ENCODE results near the gene RTCA.
"Not testable (repeated sequence)": the region's sequence is repeated elsewhere in the genome, so short reads cannot be mapped to it uniquely, and the experiment has no call there.

Gene RTCA

DNA sequence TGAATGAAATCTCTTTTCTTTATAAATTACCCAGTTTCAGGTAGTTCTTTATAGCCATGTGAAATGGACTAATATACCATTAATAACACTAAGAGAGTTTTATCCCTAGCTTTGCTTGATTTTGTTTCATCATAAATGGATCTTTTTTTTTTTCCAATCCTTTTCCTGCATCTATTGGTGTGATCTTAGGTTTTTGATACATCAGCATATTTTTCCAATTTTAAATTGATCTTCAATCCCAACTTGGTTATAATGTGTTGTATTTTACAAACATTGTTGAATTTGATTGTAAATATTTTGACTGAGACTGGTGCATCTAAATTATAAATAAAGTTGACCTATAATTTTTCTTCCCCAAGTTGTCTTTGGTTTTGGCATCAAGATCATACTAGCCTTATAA lies 4.3 kb upstream of the RTCA start:
- DNase-seq (ENCODE audit: low read depth), result no peak

DNA sequence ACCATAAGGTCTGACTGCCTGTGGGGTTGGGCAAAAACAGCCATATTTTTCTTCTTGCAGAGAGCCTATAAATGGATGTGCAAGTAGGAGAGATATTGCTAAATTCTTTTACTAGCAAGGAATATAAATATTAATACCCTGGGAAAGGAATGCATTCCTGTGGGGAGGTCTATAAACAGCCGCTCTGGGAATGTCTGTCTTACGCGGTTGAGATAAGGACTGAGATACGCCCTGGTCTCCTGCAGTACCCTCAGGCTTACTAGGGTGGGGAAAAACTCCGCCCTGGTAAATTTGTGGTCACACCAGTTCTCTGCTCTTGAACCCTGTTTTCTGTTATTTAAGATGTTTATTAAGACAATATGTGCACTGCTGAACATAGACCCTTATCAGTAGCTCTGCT lies 1.9 kb upstream of the RTCA start:
- DNase-seq (ENCODE audit: low read depth), result not testable (repeated sequence)

DNA sequence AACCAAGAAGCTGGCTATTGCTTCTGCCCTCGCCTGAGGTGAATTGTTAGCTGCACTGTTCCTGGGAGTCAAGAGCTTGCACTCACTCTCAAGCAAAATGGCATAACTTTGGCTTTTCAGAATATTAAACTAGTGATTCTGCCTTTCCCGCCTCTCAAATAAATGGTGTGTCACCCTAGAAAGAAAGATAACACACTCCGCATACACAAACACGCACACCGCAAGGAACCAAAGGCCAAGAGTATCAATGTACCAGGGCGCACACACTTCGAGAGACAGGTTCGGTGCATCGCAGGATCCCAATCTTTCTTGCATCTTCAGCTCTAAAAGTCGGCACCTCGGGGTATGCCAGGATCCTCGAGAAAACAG lies 470 bp upstream of the RTCA start:
- DNase-seq (ENCODE audit: low read depth), result no peak

DNA sequence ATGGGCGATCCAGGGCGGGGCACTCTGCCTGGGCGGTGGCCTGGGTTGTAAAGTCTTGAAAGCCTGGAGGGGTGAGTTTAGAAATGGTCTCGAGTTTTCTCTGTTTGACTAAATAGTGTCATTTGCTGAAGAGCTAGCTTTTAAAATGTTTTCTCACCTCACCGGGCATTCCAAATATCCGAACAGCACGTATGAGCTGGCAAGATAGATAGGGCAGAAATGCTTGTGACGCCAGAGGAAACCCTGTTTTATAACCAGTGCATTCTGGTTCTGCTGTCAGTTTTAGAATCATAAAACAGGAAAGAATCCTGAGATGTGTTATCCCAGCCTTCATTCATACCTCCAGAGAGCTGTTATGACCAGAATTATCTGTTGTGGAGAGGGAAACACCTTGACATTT lies 725 bp downstream of the RTCA start:
- no peak for DNase-seq (ENCODE audit: low read depth)

DNA sequence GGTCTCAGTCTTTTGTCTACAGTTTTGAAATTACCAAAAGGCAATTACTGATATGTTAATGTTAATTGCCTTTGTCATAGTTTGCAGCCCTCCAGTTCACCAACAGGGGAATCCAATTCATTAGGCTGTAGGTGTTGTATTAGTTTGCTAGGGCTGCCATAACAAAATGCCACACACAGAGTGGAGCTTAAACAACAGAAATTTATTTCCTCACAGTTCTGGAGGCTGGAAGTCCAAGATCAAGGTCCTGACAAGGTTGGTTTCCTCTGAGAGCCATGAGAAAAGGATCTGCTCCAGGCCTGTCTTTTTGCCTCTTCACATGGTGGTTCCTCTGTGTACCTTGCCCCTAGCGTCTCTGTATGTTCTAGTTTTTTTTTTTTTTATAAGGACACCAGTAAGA lies 1.3 kb downstream of the RTCA start:
- no peak for DNase-seq (ENCODE audit: low read depth)

DNA sequence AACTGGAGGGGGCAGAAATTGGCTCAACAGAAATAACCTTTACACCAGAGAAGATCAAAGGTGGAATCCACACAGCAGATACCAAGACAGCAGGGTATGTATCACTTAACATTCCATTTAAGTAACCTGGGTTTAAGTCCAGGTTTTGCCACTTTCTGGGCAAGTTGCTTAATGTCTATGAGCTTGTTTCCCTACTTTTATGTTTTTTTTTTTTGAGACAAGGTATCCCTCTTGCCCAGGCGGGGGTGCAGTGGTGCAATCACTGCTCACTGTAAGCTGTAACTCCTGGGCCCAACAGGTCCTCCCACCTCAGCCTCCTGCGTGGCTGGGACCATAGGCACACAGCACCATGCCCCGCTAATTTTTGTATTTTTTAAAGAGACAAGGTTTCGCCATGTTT lies 2.2 kb downstream of the RTCA start:
- DNase-seq (ENCODE audit: low read depth), result no peak

DNA sequence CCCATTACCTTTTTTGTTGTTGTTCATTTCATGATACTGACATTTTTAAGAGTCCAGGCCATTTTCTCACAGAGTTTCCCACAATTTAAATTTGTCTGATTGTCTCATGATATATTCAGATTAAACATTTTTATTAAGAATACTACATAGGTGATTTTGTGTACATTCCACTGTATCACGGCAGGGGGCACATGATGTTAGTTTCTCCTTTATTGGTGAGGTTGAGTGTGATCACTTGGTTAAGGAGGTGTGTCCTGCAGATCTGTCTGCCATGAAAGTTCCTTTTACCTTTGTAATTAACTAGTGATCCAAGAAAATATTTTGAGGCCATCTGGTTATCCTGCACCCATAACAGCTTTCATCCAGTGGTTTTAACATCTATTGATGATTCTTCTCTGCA lies 11.8 kb downstream of the RTCA start:
- no peak for DNase-seq (ENCODE audit: low read depth)

DNA sequence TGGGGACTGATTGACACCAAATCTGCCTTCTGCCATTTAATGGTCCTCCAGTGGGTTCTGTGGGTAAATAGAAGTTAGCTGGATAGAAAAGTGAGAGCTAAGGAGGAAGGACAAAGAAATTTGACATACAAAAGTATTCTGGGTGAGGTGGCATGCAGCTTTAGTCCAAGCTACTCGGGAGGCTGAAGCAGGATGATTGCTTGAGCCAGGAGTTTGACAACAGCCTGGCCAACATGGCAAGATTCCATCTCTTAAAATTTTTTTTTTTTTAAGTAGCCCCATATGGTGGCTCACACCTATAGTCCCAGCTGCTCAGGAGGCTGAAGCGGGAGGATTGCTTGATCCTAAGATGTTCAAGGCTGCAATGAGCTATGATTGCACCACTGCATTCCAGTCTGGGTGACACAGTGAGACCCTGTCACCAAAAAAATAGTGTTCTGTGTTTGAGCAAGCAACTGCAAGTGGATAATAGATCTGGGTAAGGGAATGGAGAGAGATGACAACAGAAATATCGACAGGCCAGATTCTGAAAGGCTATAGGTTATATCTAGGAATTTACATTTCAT lies 13.4 kb downstream of the RTCA start:
- DNase-seq (ENCODE audit: low read depth), result no peak

DNA sequence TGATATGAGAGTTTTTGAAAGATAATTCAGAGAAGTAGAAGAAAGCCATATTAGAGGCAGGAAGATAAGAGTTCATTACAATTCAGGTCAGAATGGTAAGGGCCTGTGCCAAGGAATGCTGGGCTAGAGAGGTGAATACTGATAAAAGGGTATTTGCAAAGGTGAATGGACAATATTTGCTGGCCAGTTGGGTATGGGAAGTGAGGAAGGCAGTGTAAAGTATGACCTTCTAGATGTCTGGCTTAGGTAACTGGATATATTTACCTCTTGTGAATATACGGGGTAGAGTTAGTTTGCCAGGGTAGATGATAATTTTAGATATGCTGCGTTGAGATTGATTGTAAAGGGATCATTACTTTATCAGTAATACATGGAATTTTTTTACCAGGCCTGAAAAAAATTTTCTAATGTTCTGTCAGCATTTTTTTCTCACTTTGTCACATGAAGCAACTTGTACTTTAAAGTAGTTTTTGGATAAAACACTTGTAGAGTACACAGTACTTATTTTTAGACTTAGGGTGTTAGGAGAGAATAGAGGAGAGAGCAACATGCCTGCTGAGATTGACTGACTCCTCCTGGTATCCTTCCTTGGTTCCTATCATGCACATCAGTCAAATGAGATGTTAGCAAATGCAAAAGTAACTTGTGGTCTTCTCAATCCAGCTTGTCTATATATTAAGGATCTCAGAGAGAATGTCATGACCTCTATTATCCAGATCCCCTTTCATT lies 14.1 kb downstream of the RTCA start:
- no peak for DNase-seq (ENCODE audit: low read depth)

DNA sequence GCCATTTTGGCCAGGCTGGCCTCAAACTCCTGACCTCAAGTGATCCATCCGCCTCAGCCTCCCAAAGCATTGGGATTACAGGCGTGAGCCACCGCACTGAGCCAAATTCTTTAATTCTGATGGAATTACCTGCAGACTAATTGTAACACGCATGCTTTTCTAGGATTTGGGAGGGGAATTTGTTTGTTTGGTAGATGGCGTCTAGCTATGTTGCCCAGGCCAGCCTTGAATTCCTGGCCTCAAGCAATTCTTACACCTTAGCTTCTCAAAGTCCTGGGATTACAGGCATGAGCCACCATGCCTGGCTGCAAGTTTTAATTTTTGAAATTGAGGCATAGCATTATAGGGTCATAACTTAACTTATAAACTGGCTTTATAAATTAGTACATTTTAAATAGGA lies 18.6 kb downstream of the RTCA start:
- no peak for DNase-seq (ENCODE audit: low read depth)

DNA sequence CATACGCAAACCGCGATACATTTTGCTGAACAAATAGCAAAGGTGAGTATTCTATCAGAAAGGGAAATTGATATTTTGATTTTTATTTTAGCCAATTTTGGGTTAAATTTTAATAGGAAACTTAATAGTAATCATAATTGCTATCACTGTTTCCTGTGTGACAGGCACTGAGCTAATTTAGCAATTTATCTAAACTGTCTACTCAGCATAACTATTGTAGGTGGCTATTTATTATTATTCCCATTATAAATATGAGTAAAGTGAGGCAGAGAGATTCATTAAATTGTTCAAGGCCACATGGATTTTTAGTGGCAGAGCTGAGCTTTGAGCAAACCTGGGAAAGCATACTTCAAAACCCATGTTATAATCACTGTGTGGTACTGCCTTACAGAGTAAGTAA lies 21.1 kb downstream of the RTCA start:
- no peak for DNase-seq (ENCODE audit: low read depth)

DNA sequence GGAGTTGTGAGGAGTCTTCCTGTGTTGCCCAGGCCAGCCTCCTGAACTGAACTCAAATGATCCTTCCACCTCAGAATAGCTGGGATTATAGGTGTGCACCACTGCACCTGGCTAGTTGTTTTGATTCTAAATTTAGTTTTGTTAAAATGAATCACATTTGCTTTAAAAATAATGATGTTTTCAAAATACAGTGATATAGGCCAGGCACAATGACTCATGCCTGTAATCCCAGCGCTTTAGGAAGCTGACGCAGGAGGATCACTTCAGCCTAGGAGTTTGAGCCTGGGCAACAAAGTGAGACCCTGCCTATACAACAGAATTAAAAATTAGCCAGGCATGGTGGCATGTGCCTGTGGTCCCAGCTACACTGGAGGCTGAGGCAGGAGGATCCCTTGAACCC lies 24.3 kb downstream of the RTCA start:
- no peak for DNase-seq (ENCODE audit: low read depth)

DNA sequence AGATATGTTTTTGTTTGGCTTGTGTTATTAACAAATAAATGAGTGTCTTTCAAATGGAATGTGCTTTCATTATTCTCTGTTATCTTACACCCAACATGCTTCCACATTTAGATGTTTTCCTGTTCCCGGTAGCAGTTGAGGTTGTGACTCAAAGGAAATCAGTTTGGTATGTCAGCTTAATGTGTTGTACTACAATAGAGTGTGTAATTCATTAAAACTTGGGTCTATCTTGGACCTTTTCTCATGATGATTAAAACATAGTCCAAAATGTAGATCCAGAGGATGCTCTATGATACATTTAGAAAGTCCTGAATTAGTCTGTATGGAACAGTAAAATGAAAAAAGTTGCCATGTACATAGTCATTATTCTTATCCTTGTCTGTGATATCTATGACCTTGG lies 26.7 kb downstream of the RTCA start:
- no peak for DNase-seq (ENCODE audit: low read depth)

DNA sequence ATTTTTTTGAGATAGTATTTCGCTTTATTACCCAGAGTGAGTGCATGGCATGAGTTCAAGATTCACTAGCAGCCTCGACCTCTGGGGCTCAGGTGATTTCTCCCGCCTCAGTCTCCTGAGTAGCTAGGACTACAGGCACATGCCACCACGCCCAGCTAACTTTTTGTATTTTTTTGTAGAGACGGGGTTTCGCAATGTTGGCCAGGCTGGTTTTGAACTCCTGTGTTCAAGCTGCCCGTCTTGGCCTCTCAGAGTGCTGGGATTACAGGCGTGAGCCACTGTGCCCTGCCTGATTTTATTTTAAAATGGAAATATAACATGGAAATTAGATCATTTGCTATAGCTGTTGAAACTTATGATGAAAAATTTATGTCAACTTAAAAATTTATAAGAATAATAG lies 30.1 kb downstream of the RTCA start:
- DNase-seq (ENCODE audit: low read depth), result no peak

DNA sequence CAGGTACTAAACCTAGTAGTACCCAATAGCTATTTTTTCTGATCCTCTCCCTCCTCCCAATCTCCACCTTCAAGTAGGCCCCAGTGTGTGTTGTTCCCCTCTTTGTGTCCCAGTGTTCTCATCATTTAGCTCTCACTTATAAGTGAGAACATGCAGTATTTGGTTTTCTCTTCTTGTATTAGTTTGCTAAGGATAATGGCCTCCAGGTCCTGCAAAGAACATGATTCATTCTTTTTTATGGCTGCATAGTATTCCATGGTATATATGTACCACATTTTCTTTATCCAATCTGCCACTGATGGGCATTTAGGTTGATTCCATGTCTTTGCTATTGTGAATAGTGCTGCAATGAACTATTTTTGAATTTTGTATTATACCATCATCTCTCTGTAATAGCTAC lies 31.0 kb downstream of the RTCA start:
- DNase-seq (ENCODE audit: low read depth), result not testable (repeated sequence)

DNA sequence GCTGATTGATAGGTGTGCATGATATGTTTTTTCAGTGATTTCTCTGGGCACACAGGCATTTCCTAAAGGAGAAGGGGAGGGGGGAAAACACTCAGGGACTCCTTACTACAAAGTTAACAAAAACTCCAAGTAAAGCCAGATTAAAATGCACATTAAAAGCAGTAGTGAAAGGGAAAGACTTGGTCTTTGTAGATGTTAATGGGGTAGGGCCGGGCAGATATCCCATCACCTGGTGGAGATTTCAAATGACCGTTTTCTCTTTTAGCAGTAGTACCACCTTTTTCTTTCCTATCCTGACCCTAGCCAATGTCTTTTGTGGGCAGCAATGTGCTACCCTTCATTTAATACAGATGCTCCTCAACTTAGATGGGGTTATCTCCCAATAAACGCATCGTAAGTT lies 32.5 kb downstream of the RTCA start:
- no peak for DNase-seq (ENCODE audit: low read depth)

DNA sequence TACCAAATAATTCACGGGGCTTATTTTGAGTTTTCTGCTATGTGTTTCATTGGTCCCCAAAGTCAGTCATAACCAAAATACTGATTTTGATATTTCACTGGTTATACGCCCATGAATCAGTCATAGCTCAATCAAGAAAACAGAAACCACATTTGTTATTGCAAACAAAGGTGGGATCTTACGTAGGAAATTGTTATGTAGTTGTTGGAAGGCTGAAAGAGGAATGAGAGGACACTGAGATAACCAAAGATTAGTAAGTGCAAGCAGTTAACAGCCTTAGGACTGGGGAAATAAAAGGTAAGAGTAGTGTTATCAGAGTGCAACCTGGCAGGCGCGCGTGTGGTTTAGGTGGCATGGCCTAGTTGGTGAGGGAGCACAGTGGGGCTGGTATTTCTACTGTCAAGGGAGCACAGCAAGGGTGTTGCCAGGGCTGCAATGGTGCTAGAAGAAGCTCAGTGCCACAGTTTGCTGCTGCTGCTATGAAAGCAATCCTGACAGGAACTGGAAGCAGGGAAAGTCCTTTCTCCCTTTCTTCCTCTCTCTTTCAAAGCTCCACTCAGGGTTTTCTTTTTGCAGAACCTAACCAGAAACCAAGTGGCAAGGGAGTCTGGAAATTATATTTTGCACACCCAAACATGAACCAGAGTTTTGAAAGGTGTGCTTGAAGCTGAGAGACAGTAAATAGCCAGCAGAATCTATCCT lies 33.7 kb downstream of the RTCA start:
- DNase-seq (ENCODE audit: low read depth), result no peak

DNA sequence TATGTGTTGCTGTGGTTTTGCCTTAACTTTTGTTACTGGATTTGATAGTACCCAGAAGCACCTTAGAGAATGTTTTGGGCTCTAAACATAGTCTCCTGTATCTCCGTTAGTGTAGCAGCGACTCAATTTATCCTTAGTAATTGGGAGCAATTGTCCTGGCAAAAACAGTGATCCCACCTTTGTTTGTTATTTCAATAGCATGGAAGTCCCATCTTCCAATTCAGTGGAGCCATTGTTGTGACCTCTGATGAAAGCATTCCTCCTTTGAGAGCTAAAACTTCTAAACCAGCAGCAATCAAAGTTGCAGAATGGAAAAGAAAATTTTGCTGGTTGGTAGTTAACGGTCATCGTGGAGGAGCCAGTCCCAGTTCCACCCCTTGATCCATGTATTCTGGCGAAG lies 34.7 kb downstream of the RTCA start:
- DNase-seq (ENCODE audit: low read depth), result no peak

DNA sequence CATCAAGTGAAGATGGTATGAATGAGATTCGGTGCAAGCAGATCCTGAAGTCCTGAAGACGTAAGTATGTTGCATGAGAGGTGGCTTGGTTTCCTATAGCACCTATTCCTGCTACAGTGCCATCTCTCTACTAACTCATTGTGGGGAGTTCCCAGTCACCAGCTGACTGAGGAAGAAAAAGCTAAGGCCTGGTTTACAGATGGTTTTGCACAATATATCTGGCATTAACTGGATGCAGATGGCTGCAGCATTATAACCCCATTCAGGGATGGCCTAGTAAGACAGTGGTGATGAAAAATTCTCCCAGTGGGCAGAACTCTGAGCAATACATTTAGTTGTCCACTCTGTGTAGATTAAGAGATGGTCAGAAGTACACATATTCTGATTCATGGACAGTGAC lies 36.7 kb downstream of the RTCA start:
- DNase-seq (ENCODE audit: low read depth), result no peak

DNA sequence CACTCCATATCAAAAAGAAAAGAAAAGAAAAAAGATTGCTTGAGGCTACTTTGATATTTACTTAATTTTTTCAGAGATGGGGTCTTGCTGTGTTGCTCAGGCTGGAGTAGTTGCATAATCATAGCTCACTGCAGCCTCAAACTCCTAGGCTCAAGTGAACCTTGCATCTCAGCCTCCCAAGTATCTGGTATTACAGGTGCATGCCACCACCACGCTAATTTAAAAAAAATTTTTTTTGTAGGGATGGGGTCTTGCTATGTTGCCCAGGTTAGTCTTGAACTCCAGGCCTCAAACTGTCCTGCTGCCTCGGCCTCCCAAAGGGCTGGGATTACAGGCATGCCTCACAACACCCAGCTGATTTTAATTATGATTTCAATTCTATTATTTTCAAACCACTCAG lies 38.2 kb downstream of the RTCA start:
- no peak for DNase-seq (ENCODE audit: low read depth)

DNA sequence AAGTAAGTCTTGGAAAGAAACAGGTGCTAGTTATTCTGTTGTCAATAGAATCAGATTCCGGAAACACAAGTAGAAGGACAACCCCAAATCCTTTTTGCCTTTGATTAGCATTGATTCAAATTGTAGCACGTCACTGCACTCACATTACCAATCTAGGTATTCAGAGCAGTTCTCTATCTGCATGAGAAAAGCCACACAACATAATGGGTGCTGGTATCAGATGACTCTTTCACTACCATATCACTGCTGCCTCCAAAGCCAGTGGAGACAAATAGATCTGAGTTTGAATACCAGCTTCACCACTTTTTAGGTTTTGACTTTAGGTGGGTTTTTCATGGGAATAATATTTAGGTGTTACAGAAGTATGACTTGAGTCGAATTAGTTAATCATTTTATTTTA lies 38.9 kb downstream of the RTCA start:
- no peak for DNase-seq (ENCODE audit: low read depth)

DNA sequence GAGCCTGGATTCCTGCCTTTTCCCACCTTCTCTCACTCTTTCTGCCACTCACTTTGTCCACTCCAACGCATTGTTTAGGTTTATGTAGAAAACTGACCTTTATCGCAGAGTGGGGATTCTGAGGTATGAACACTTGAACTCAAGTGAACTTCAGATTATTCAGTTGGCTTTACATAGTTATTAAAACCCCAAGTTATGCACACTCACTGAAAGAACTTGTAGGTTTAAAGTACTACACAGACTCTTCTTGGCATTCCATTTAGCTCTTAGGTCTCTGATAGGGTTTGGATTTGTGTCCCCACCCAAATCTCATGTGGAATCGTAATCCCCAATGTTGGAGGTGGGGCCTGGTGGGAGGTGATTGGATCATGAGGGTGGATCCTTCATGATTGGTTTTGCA lies 39.9 kb downstream of the RTCA start:
- no peak for DNase-seq (ENCODE audit: low read depth)

DNA sequence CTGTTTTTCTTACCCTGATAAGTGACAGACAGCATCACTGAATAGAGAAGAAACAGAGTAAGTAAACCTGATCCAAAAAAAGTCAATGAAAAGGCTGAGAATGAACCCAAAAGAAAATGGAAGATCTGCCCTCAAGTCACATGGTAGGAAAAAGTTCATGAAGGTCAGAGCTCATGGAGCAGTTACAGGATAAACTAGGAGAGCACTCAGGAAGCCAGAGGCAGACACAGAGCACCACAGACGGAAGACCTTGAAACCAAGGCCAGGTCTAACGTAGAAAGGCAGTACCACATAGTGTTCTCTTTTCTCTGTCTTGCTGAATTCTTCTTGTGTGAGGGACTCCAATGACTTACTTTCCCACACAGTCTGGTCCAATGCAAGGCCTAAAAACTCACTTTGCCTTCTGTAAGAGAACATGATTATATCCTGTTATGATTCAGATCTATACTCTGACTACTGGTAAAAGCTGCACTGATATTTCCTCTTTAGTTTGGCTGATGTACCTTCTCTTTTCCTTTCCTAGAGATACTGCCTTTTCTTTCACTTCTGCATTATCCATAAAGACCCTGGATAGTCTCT lies 40.8 kb downstream of the RTCA start:
- no peak for DNase-seq (ENCODE audit: low read depth)

DNA sequence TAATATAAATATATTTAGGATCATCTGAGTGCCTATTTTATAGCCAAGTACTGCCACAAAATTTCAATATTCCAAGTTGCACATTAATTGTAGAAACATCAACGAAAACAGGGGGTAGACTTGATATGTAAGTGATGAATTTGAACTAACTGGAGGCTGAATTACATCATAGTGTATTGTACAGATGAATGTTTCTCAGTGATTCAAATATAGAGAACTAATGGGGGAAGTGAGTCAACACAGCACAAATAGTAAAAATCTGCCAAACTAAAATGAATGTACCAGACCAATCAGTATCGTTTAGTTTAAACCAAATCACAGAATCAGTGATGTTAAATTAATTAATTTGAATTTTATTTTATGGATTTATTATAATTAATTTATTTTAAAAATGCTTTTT lies 42.8 kb downstream of the RTCA start:
- DNase-seq (ENCODE audit: low read depth), result no peak

All from activated T-cell treated with anti-CD3 and anti-CD28 coated beads for 1 hour (primary cell).